ENCODE results near the gene MYO1C.

DNA sequence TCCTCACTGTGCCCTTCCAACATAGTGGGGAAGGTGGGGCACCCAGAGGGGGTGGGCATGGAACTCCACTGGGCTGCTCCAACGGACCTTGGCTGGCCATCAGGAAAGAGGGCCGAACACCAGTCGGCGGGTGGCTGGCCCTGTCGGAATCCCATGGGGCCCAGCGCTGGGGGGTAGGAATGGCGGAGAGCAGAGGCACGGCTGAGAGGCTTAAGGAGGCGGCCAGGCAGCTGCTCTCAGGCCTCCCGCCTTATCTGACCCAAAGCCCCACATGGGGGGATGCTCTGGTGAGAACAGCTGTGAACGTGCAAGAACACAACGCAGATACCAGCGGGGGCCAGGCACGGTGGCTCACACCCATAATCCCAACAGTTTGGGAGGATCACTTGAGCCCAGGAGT, 4.4 kb upstream of the MYO1C start:
- TF ChIP-seq POLR2A (IDR thresholded peaks at IDR 0.05): no peak
- TF ChIP-seq, protein P1, sequence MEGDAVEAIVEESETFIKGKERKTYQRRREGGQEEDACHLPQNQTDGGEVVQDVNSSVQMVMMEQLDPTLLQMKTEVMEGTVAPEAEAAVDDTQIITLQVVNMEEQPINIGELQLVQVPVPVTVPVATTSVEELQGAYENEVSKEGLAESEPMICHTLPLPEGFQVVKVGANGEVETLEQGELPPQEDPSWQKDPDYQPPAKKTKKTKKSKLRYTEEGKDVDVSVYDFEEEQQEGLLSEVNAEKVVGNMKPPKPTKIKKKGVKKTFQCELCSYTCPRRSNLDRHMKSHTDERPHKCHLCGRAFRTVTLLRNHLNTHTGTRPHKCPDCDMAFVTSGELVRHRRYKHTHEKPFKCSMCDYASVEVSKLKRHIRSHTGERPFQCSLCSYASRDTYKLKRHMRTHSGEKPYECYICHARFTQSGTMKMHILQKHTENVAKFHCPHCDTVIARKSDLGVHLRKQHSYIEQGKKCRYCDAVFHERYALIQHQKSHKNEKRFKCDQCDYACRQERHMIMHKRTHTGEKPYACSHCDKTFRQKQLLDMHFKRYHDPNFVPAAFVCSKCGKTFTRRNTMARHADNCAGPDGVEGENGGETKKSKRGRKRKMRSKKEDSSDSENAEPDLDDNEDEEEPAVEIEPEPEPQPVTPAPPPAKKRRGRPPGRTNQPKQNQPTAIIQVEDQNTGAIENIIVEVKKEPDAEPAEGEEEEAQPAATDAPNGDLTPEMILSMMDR (IDR thresholded peaks at IDR 0.05): no peak

Measured in testis (tissue), 2 donors.